Upper lobe of left lung (tissue), 6 donors: ENCODE measurements around the gene ARL14. TPM values are rescaled to one million over a fixed set of nuclear protein-coding genes. Genes with fewer than 3 reads are reported as not detected.
"Not testable (repeated sequence)": the region's sequence is repeated elsewhere in the genome, so short reads cannot be mapped to it uniquely, and the experiment has no call there.

Source experiments
- ATAC-seq, 2 donors: fragments of 200-7000 bp; cut with Tn5 transposase; one replicate each; pipeline ENCODE4 v1.9.1; 2022; ENCODE audit warnings: mild to moderate bottlenecking in 2 of 2, moderate library complexity in 2 of 2; ENCODE audit not compliant: low FRiP score in 2 of 2
- DNase-seq, 2 donors: peaks; one replicate each; pipeline ENCODE4 v3.0.0-alpha.2; 2019 to 2020
- H3K27ac ChIP-seq, 4 donors: fragments of 200-600 bp; sonication (generic); one replicate each; pipeline ENCODE4 v1.5.1; 2016 to 2019
- H3K27me3 ChIP-seq, 4 donors: fragments of 200-600 bp; sonication (generic); one replicate each; pipeline ENCODE4 v1.5.1; 2017 to 2019
- H3K36me3 ChIP-seq, 4 donors: fragments of 200-600 bp; sonication (generic); one replicate each; pipeline ENCODE4 v1.5.1; 2016 to 2019
- H3K4me1 ChIP-seq, 4 donors: fragments of 200-600 bp; sonication (generic); one replicate each; pipeline ENCODE4 v1.5.1; 2018 to 2019
- H3K4me3 ChIP-seq, 4 donors: fragments of 200-600 bp; sonication (generic); one replicate each; pipeline ENCODE4 v1.5.1; 2017 to 2019; ENCODE audit warnings: mild to moderate bottlenecking in 2 of 4, moderate library complexity in 1 of 4
- H3K9me3 ChIP-seq, 4 donors: fragments of 200-600 bp; sonication (generic); one replicate each; pipeline ENCODE4 v1.5.1; 2018 to 2019
- EP300 ChIP-seq, 4 donors: sonication (generic); formaldehyde crosslinking; IDR thresholded peaks; one replicate each; pipeline ENCODE4 v1.5.1; 2017; ENCODE audit warnings: antibody characterized with exemption in 4 of 4, control low read depth in 2 of 4
- POLR2A ChIP-seq, 4 donors: fragments of 450-650 bp; IDR thresholded peaks; one replicate each; pipeline ENCODE4 v1.5.1; 2016 to 2017; ENCODE audit warnings: antibody characterized with exemption in 4 of 4, mild to moderate bottlenecking in 2 of 4
- POLR2AphosphoS5 ChIP-seq, 2 donors: sonication (generic); formaldehyde crosslinking; IDR thresholded peaks; one replicate each; pipeline ENCODE4 v1.5.1; 2017; ENCODE audit warnings: antibody characterized with exemption in 2 of 2
- WGBS, 2 donors: methylation state at CpG; one replicate each; pipeline ENCODE4 v1.1.5; 2017 to 2018; 5-methylcytosine and 5-hydroxymethylcytosine counted together
- total RNA-seq, 6 donors: library from RNA; depleted of rRNA in 4 of 6; stranded (reverse); fragments of >200 nt in 4 of 6; gene quantifications; one replicate each; pipeline versions ENCODE4 v1.1.0 to v1.2.1, GENCODE V29; 2016 to 2021
- TF ChIP-seq, protein P1 (sequence below), 6 experiments: fragments of 450-650 bp in 4 of 6; fragments of 200-600 bp in 2 of 6; sonication (generic) in 2 of 6; IDR thresholded peaks; one replicate each; pipeline ENCODE4 v1.5.1; 2016 to 2019; ENCODE audit warnings: antibody characterized with exemption in 6 of 6
- donor health status: DM: no; HTN: no; CAD: no; lungs with moderate emphysema.
- donor health status: DM: no; HTN: yes; CAD: no; lungs with severe emphysema.

ARL14 gene
- total RNA-seq, 6 donors from 2014 or later, result not detected

DNA sequence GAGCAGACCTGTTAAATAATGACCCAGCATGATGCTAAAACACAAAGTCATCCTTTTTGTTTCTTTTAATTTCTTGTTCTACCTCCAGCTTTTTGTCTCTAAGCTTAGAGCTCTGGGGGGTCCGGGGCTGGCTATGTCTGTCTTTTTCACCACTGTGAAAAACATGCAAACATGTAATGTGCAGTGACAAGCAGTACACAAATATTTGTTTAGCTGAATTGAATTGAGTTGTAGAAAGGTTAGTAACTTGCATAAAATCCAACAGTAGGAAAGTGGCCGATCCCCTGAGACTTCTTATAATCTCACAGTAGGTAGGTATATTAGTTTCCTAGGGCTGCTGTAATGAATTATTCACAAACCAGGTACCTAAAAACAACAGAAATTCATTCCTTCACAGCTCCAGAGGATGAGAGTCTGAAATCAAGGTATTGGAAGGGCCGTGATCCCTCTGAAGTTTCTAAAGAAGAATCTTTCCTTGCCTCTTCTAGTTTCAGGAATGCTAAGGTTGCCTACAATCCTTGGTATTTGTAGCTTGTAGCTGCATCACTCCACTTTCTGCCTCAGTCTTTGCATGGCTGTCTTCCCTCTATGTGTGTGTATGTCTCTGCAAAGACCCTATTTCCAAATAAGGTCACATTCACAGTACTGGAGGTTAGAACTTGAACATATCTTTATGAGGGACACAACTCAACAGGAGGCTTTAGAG, 32.7 kb downstream of the ARL14 start:
- 77 to 80% methylated on average over 3 of the region's 3 CpGs for WGBS, 2 donors
- ATAC-seq (no peak), DNase-seq (no peak)
- Histone ChIP-seq H3K9me3 (no peaks in the 10 kb centered on the region), H3K27me3 (no peaks in the 10 kb centered on the region), H3K36me3 (no peaks in the 10 kb centered on the region), H3K27ac (no peak overlapping the region), H3K4me3 (no peak overlapping the region), H3K4me1 (no peaks in the 10 kb centered on the region)
- no peak for TF ChIP-seq POLR2AphosphoS5 (IDR thresholded peaks at IDR 0.05)
- TF ChIP-seq EP300 (IDR thresholded peaks at IDR 0.05), result no peak
- TF ChIP-seq POLR2A (IDR thresholded peaks at IDR 0.05), result no peak
- TF ChIP-seq, protein P1, sequence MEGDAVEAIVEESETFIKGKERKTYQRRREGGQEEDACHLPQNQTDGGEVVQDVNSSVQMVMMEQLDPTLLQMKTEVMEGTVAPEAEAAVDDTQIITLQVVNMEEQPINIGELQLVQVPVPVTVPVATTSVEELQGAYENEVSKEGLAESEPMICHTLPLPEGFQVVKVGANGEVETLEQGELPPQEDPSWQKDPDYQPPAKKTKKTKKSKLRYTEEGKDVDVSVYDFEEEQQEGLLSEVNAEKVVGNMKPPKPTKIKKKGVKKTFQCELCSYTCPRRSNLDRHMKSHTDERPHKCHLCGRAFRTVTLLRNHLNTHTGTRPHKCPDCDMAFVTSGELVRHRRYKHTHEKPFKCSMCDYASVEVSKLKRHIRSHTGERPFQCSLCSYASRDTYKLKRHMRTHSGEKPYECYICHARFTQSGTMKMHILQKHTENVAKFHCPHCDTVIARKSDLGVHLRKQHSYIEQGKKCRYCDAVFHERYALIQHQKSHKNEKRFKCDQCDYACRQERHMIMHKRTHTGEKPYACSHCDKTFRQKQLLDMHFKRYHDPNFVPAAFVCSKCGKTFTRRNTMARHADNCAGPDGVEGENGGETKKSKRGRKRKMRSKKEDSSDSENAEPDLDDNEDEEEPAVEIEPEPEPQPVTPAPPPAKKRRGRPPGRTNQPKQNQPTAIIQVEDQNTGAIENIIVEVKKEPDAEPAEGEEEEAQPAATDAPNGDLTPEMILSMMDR (IDR thresholded peaks at IDR 0.05), result no peak

DNA sequence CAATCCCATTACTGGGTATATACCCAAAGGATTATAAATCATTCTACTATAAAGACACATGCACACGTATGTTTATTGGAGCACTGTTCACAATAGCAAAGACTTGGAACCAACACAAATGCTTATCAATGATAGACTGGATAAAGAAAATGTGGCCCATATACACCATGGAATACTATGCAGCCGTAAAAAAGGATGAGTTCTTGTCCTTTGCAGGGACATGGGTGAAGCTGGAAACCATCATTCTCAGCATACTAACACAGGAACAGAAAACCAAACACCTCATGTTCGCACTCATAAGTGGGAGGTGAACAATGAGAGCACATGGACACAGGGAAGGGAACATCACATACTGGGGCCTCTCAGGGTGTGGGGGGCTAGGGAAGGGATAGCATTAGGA, 36.2 kb downstream of the ARL14 start:
- H3K4me3 ChIP-seq, H3K9me3 ChIP-seq, ATAC-seq, H3K4me1 ChIP-seq, H3K36me3 ChIP-seq, DNase-seq, H3K27ac ChIP-seq, H3K27me3 ChIP-seq: not testable (repeated sequence)
- WGBS, 2 donors, result 96 to 98% methylated on average over 3 of the region's 3 CpGs

DNA sequence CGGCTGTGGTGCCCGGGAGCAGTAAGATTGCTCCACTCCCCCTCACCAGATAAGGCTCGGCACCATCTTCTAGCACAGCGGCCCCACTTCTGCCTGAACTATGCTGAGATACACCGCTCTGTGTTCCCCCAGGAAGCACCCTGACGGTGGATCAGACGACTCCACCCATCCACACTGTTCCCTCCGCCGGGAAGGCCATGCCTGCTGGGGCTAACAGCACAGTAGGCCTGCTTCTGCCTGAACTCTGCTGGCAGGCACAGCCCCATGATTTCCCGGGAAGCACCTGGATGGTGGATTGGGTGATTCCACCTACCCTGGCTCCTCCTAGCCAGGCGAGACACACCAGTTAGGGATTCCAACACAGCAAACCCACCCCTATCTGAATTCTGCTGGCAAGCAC, 42.8 kb downstream of the ARL14 start:
- TF ChIP-seq, protein P1 (IDR thresholded peaks at IDR 0.05), result no peak
- TF ChIP-seq POLR2AphosphoS5 (IDR thresholded peaks at IDR 0.05), result no peak
- no peak for TF ChIP-seq POLR2A (IDR thresholded peaks at IDR 0.05)
- TF ChIP-seq EP300 (IDR thresholded peaks at IDR 0.05), result no peak
- DNase-seq, result peak in 1 of 2 donors; percentile 15
- no peak overlapping the region for H3K4me3 ChIP-seq
- ATAC-seq, result no peak
- H3K4me1 ChIP-seq, result no peaks in the 10 kb centered on the region
- 90 to 92% methylated on average over 10 to 11 of the region's 11 CpGs for WGBS, 2 donors
- no peaks in the 10 kb centered on the region for H3K9me3 ChIP-seq
- no peaks in the 10 kb centered on the region for H3K27me3 ChIP-seq
- H3K36me3 ChIP-seq, result no peaks in the 10 kb centered on the region
- no peak overlapping the region for H3K27ac ChIP-seq

DNA sequence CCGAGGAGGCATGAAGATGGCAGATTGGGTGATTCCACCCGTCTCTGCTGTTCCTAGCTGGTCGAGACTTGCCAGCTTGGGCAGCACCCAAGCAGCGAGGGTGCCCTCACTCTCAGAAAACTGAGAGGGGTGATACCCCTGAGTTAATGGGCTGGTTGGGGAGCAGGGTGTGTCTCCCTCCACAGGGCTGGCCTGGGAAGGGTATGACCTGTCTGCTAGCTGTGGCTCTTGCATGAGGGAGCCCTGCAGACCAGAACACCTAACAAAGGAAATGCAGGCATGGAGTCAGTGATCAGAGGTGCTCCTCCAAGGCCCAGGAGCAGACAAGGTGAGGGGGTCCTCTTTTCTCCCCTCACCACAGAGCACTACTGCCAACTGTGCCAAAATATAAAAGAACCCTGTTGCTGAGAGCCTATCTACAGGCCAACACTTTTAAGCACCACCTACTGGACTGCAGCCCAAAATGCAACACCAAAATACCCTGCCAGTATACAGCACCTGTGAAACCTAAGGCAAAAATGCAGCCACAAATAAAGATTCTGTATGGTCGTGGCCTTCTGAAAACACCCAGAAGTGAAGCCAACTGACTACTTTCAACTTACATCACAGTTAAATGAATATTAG, 43.3 kb downstream of the ARL14 start:
- no peaks in the 10 kb centered on the region for H3K9me3 ChIP-seq
- no peak for ATAC-seq
- DNase-seq, result no peak
- WGBS, 2 donors, result 56 to 90% methylated on average over 1 to 5 of the region's 5 CpGs
- H3K27me3 ChIP-seq, result no peaks in the 10 kb centered on the region
- no peak overlapping the region for H3K27ac ChIP-seq
- no peak overlapping the region for H3K4me3 ChIP-seq
- H3K4me1 ChIP-seq, result no peaks in the 10 kb centered on the region
- H3K36me3 ChIP-seq, result no peaks in the 10 kb centered on the region
- no peak for TF ChIP-seq POLR2A (IDR thresholded peaks at IDR 0.05)
- TF ChIP-seq EP300 (IDR thresholded peaks at IDR 0.05), result no peak
- TF ChIP-seq POLR2AphosphoS5 (IDR thresholded peaks at IDR 0.05), result no peak
- TF ChIP-seq, protein P1 (IDR thresholded peaks at IDR 0.05), result no peak

DNA sequence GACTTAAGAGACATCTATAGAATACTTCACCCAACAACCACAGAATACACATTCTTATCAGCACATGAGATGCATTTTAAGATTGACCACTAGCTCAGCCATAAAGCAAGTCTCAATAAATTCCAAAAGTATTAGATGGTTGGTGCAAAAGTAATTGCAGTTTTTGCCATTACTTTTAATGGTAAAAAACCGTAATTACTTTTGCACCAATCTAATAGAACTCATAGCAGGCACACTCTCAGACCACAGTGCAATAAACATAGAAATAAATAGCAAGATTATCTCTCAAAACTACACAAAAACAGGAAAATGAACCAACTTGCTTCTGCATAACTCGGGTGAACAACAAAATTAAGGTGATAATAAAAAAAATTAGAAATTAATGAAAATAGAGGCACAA, 45.4 kb downstream of the ARL14 start:
- no peaks in the 10 kb centered on the region for H3K4me1 ChIP-seq
- no peak overlapping the region for H3K4me3 ChIP-seq
- TF ChIP-seq EP300 (IDR thresholded peaks at IDR 0.05), result no peak
- no peak for TF ChIP-seq POLR2AphosphoS5 (IDR thresholded peaks at IDR 0.05)
- TF ChIP-seq, protein P1 (IDR thresholded peaks at IDR 0.05), result no peak
- ATAC-seq (no peak), DNase-seq (no peak)
- no peak overlapping the region for H3K27ac ChIP-seq
- no peaks in the 10 kb centered on the region for H3K27me3 ChIP-seq
- H3K36me3 ChIP-seq, result no peaks in the 10 kb centered on the region
- H3K9me3 ChIP-seq, result no peaks in the 10 kb centered on the region
- 87 to 91% methylated on average over 2 of the region's 2 CpGs for WGBS, 2 donors
